KOPT-K1 (cell line): ENCODE data around the gene GRIA1.

Experiments used
- H3K27ac ChIP-seq: fragments of 200-600 bp; sonication (generic); 2 replicates; pipeline ENCODE4 v1.5.1; 2016; ENCODE audit warnings: antibody characterized with exemption, mild to moderate bottlenecking, low read depth, low read length; ENCODE audit not compliant: poor library complexity, severe bottlenecking
- H3K36me3 ChIP-seq: fragments of 200-600 bp; sonication (generic); 2 replicates; pipeline ENCODE4 v1.5.1; 2017; ENCODE audit warnings: antibody characterized with exemption, mild to moderate bottlenecking, low read length, moderate library complexity; ENCODE audit not compliant: insufficient read depth
- H3K9me3 ChIP-seq: fragments of 200-600 bp; sonication (generic); 2 replicates; pipeline ENCODE4 v1.5.1; 2017; ENCODE audit warnings: antibody characterized with exemption, low read length, mild to moderate bottlenecking; ENCODE audit not compliant: insufficient read depth, poor library complexity, severe bottlenecking

GRIA1 gene

DNA sequence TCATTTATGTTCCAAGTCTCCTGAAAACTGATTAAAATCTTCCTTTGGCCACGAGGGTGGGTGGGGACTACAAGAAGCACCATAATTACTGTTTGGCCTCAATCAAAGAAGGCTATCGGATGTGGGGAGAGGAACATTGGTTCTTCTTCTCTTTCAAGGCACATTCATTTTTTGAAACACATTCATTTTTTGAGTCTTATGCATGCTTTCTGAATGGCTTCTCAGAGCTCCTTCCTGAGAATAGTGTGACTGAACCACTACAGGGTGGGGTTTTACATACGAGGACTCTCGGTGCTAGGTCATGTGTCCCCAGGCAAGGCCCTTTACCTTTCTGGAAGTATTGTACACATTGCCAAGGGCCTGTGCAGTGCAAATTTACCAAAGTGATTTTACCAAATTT lies 7.0 kb upstream of the GRIA1 start:
- Histone ChIP-seq H3K27ac (no peak overlapping the region), H3K9me3 (no peaks in the 10 kb centered on the region), H3K36me3 (no peaks in the 10 kb centered on the region)

DNA sequence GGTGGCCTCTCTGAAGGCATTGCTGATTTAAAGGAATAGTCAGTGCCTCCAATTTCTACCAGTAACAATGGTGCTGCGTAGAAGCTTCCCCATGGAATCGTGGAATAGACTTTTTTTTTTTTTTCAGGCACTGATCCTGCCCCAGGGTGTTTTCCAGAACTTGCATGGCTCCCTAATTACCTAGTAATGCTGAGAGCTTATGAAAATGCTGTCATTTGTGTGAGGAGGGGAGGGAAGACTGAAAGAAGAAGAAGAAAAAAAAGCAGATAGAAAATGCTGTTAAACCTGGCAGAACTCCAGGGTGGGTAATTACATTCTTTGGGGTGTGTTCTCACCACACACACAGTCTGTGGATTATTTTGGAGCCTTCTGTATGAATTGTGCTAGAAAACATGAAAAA lies 4.8 kb upstream of the GRIA1 start:
- H3K27ac ChIP-seq, result no peak overlapping the region
- no peaks in the 10 kb centered on the region for H3K9me3 ChIP-seq
- H3K36me3 ChIP-seq, result no peaks in the 10 kb centered on the region

DNA sequence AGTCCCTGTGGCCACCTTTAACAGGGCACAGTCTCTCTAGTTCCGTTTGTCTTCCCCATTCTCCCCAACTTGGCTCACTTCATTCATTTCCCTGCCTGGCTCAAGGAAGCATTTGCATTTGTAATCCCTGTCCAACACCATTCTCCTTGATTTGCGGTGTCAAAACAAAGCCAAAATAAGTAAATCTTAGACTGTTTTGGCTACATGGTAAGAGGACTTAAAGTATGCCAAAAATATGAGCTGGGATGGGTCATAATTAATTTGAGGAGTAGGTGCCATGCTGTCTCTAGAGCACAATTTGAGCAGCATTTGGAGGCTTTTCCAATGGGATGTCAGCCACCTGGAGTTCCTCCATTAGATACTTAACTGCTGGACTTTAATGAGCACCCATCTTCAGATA lies 3.7 kb upstream of the GRIA1 start:
- H3K36me3 ChIP-seq, result no peaks in the 10 kb centered on the region
- no peaks in the 10 kb centered on the region for H3K9me3 ChIP-seq
- no peak overlapping the region for H3K27ac ChIP-seq

DNA sequence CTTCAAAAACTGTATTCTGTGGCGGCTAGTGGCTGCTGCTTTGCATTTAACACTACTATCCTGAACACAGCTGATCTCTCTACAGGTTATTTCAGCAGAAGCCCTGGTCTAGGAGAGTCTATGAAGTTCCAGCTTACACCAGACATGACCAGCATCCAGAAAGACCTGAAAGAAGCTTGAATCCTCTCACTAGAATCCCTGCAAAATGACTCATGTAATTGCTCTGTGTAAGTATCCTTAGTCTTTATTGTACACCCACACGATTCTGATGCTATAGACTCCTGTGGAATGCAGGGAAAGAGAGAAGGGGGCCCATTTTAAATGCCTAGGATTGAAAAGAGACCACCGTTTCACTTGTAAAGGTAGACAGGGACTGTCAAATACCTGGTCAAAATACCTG lies 859 bp upstream of the GRIA1 start:
- no peaks in the 10 kb centered on the region for H3K36me3 ChIP-seq
- no peak overlapping the region for H3K27ac ChIP-seq
- H3K9me3 ChIP-seq, result no peaks in the 10 kb centered on the region

DNA sequence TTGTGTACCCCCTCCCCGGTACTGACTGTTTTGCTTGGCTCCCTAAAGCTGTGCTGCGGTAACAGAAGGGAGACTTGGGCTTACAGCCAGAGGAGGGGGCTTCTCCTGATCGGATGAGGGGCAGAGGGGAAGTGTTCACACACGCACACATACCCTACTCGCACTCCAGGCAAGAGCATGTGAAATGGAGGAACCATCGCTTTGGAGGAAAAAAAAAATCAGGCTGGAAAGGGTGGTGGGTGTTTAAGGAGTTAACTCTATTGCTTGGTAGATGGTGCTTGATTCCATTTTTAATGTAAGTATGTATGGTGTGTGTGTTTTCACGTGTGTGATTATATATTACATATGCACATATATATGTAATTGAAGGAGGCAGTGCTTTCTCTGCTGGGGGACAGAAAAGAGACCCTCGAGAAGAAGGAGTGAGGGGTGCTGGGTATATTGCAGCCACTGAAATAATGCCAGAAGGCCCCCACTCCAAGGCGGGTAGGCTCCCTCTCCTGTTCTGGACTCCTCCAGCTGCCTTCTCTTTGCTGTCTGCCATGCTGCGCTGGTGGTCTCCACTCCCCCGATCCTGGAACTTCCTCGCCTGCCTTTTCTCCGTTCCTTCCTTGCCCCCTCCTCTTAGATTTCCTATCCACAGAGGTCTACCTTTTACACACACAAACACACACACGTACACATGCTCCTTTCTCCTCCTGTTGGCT lies 721 bp downstream of the GRIA1 start:
- Histone ChIP-seq H3K9me3 (no peaks in the 10 kb centered on the region), H3K36me3 (no peaks in the 10 kb centered on the region), H3K27ac (no peak overlapping the region)

DNA sequence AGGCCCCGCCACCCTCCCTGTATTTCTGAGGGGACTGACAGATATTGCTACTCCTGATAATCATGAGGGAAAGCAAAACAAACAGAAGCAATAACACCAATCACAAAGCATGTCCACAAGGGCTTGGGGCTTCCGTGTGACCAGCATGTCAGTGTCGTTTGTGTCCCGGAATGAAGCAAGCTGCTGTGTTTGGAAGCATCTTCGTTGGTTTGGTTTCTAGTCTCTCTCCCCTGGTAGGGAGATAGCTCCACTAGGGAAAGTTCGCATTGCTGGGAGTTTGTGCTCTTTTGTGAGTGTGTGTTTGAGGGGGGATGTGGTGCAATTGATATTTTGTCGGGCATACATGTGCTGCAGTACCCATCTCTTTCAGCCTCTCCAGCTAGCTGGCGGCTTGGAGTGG lies 1.4 kb downstream of the GRIA1 start:
- Histone ChIP-seq H3K9me3 (no peaks in the 10 kb centered on the region), H3K27ac (no peak overlapping the region), H3K36me3 (no peaks in the 10 kb centered on the region)

DNA sequence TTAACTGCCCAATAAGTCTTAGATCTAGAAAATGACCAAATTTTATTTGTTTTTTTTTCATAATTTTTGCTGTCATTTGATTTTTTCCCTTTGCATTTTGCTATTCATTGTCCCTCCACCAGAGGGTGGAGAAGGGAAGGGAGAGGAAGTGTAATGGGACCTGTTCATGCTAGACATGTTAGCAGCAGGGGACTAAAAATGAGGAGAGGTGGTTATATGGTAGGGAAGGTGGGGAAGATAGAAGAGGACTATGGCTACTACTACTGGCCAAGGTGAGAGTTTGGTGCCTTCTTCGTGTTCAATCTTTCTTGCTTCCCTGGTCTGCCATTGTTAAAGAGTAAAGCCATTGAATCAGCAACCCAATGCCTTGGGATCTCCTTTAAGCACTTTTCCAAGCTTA lies 6.4 kb downstream of the GRIA1 start:
- H3K36me3 ChIP-seq, result no peaks in the 10 kb centered on the region
- H3K27ac ChIP-seq, result no peak overlapping the region
- no peaks in the 10 kb centered on the region for H3K9me3 ChIP-seq

DNA sequence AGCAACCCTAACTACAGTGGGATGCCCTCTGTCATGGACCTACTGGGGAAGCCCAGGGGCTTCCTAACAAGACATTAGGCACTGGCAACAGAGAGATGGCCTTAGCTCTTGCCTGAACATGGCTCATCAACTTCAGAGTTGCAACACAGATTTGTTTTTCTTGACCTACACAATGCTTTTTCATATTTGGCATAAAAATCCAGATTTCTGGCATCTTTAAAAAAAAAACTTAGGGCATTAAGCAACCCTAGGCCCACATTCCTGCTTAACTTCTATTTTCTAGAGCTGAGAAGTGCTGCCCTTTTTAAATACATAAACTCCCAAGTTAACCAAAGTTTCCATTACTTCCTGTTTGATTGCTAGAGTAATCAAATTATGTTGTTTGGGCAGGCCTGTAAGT lies 8.0 kb downstream of the GRIA1 start:
- Histone ChIP-seq H3K36me3 (no peaks in the 10 kb centered on the region), H3K27ac (no peak overlapping the region), H3K9me3 (no peaks in the 10 kb centered on the region)

DNA sequence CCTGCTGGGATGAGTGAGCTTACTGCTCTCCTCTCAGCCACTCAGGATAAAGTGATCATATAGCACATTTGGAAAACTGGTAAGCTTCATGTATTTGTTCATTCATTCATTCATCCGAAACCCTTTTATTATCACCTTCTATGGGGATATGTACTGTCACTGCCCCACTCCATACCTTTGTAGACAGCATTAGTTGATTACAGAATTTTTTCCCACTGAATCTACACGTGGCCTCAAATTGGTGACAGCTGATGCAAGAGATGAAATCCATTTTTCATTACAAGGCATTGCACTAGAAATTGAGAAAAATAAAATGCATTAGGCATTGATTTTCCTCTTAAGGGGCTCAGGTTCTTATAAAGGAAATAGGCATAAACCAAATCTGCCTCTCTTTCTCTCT lies 9.7 kb downstream of the GRIA1 start:
- Histone ChIP-seq H3K27ac (no peak overlapping the region), H3K36me3 (no peaks in the 10 kb centered on the region), H3K9me3 (no peaks in the 10 kb centered on the region)

DNA sequence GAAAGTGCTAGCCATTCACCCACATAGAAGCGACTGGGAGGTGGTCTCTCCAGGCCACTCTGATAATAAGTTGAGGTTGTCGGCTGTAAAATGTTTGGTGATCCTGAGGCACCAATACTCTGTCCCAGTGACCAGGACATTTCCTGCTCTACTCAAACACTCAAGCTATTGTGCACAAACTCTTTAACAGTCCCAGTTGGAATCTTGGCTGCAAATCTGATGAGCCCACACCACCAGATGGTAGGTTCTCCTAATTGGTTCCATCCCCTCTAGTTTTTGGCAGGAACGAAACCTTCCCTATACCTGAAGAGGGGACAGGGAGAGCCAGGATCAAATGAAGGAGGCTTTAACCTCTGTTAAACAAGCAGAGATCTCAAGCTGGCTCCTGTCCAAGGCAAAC lies 14.3 kb downstream of the GRIA1 start:
- Histone ChIP-seq H3K36me3 (no peaks in the 10 kb centered on the region), H3K9me3 (no peaks in the 10 kb centered on the region), H3K27ac (no peak overlapping the region)

DNA sequence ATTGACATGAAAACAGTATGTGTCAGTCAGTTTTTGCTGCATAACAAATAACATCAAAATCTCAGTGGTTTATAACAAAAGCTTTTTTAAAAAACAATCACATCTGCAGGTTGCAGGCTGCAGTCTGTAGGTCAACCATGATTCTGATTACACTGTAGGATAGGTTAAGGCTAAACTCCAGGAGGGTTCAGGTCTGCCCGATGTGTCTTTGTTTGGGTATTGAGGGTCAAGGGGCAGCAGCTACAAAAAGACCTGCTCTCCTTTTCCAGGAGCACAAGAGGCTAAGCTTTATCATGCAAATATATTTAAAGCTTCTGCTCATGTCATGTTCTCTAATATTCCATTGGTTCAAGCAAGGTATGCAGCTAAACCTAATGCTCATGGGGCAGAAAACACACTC lies 18.2 kb downstream of the GRIA1 start:
- H3K27ac ChIP-seq, result no peak overlapping the region
- H3K36me3 ChIP-seq, result no peaks in the 10 kb centered on the region
- no peaks in the 10 kb centered on the region for H3K9me3 ChIP-seq

DNA sequence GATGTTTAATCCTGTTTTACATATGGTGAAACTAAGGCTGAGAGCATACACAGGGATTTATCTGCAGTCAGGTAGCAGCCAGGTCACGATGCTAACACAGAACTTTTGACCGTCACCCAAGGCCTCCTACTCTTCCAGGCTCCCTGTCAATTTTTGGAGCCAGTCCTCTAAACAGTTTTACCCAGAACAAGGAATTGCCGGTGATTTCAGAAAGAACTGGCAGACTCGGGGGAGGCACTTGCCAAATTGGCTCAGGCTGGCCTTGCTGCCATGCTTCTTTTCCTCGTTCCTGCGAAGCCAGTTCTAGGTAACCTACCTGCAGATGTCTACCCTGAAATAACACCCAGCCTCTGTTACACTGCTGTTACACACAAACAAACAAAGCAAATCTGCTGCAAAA lies 21.2 kb downstream of the GRIA1 start:
- no peak overlapping the region for H3K27ac ChIP-seq
- no peaks in the 10 kb centered on the region for H3K36me3 ChIP-seq
- H3K9me3 ChIP-seq, result peaks cover 8% of the 10 kb centered on the region

DNA sequence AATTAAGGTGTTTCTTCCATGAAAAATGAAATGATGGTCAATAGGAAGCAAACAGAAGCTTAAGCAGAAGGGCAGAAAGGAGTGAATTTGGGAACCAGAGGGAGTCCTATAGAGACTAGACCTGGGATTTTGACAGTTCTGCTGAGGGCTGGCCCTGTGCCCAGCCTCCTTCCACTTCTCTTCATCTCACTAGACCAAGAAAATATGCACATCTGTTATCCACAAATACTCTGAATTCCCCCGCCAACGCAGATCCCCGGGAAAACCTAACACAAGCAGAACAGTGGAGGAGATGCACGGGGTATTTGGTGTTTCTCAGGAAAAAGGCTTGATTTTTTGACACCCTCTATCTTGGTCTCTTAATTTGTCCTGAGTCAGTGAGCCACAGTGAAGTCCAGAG lies 22.7 kb downstream of the GRIA1 start:
- Histone ChIP-seq H3K36me3 (no peaks in the 10 kb centered on the region), H3K27ac (no peak overlapping the region), H3K9me3 (peaks cover 8% of the 10 kb centered on the region)

DNA sequence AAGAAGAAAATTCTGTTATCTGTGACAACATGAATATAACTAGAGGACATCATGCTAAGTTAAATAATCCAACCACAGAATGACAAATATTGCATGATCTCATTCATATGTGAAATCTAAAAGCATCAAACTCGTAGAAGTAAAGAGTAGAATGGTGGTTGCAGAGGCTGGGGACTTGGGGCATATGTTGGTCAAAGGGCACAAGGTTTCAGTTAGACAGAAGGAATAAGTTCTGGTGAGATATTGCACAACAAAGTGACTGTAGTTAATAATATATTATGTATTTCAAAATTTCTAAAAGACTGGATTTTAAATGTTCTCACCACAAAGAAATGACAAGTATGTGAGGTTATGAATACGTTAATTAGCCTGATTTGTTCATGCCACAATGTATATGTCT lies 24.8 kb downstream of the GRIA1 start:
- Histone ChIP-seq H3K27ac (no peak overlapping the region), H3K9me3 (peaks cover 8% of the 10 kb centered on the region), H3K36me3 (no peaks in the 10 kb centered on the region)

DNA sequence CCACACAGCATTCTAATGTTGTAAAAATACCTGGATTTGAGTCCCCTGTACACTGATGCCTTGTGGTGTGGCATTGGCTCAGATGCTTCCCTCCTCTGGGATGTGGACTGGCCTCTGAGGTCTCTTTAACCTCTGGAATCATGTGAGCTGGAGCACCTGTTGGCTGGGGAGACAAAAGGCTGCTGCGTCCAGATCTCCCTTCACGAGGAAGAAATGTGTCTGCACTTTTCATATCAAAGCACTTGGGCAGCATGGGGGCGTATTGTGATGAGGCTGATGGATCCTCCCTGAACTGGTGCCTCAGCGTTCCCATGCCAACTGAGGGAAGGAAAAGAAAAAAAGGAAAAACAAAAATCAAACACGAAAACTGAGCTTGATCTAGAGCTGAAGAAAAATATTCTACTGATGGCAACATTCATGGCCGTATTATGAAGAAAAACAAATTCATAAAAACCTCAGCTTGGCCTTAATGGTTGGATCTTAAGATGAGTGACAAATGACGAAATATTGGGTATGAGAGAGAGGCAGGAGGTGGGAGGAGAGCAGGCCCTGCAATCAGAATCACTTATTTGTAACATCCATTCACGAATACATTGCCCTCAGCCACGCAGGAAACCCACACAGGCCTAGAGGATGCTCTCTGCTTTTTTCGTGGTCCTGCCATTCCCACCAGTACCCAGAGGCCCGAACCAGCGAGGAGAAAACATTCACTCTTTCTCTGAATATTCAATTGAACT lies 26.2 kb downstream of the GRIA1 start:
- peaks cover 8% of the 10 kb centered on the region for H3K9me3 ChIP-seq
- H3K36me3 ChIP-seq, result no peaks in the 10 kb centered on the region
- H3K27ac ChIP-seq, result no peak overlapping the region

DNA sequence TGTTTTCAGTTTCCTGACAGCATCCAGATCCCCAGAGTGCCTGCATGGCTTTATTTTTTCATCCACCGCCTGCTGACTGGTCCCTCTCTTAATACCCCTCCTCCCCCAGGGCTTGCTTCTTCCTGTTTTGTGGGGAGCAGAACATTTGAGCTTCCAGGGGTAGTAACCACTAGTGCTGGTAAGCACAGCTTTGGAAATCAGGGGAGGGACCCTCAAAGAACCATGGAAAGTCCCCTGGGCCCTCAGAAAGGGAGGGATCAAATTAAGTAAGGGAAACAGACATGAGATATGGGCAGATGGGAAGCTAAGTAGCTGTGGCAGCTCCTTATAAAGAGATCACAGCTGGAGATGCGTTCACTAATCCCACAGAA lies 26.8 kb downstream of the GRIA1 start:
- H3K9me3 ChIP-seq, result peaks cover 8% of the 10 kb centered on the region
- no peaks in the 10 kb centered on the region for H3K36me3 ChIP-seq
- no peak overlapping the region for H3K27ac ChIP-seq
